SK-N-SH (cell line): ENCODE measurements around the gene AMDHD1.

Experiments used
- CTCF ChIP-seq: fragments of 200-600 bp; sonication (generic); IDR thresholded peaks from 2 replicates; pipeline ENCODE4 v1.6.1; 2017; ENCODE audit warnings: antibody characterized with exemption, mild to moderate bottlenecking, moderate library complexity
- EP300 ChIP-seq, 2 experiments: IDR thresholded peaks; 2 replicates each; pipeline versions ENCODE4 v1.4.0 to v1.6.1; 2012; ENCODE audit warnings: borderline replicate concordance in 1 of 2, low read depth in 1 of 2, low read length in 1 of 2
- EZH2phosphoT487 ChIP-seq: fragments of 200-600 bp; sonication (generic); IDR thresholded peaks from 2 replicates; pipeline ENCODE4 v1.6.1; 2017; ENCODE audit warnings: low read depth, mixed run types, mild to moderate bottlenecking, antibody characterized with exemption, moderate library complexity, borderline replicate concordance
- MEF2A ChIP-seq: IDR thresholded peaks from 2 replicates; pipeline ENCODE4 v1.4.0; 2012; ENCODE audit warnings: low read depth, borderline replicate concordance
- MXI1 ChIP-seq: IDR thresholded peaks from 2 replicates; pipeline ENCODE4 v1.6.1; 2012; ENCODE audit warnings: mild to moderate bottlenecking, low read depth, low read length, improper control_type of control experiment
- NFIC ChIP-seq: IDR thresholded peaks from 2 replicates; pipeline ENCODE4 v1.4.0; 2012; ENCODE audit warnings: borderline replicate concordance
- PBX3 ChIP-seq: IDR thresholded peaks from 2 replicates; pipeline ENCODE4; 2012
- POLR2AphosphoS5 ChIP-seq: IDR thresholded peaks from 2 replicates; pipeline ENCODE4 v1.6.1; 2012; ENCODE audit warnings: low read depth, low read length
- RAD21 ChIP-seq: IDR thresholded peaks from 2 replicates; pipeline ENCODE4 v1.6.1; 2012; ENCODE audit warnings: mild to moderate bottlenecking, low read length
- RCOR1 ChIP-seq: fragments of 150-350 bp; IDR thresholded peaks from 2 replicates; pipeline ENCODE4 v1.6.1; 2017; ENCODE audit warnings: antibody characterized with exemption, low read length
- RFX5 ChIP-seq: IDR thresholded peaks from 2 replicates; pipeline ENCODE4 v1.6.1; 2012; ENCODE audit warnings: mild to moderate bottlenecking, improper control_type of control experiment, low read length
- USF2 ChIP-seq: fragments of 150-350 bp; IDR thresholded peaks from 2 replicates; pipeline ENCODE4 v1.6.1; 2017; ENCODE audit warnings: antibody characterized with exemption, low read length, low read depth, borderline replicate concordance
- YY1 ChIP-seq: IDR thresholded peaks from 2 replicates; pipeline ENCODE4 v1.4.0; 2012; ENCODE audit warnings: low read depth, mild to moderate bottlenecking

GRCh38 chr12:95996034-95996658 lies 53.0 kb downstream of the AMDHD1 start, which contains the start of gene HAL:
- TF ChIP-seq POLR2AphosphoS5 (no peak), RAD21 (no peak), CTCF (no peak), MXI1 (no peak), NFIC (no peak), RFX5 (no peak), USF2 (no peak), YY1 (no peak), PBX3 (no peak), EZH2phosphoT487 (no peak), EP300 (IDR thresholded peaks at IDR 0.05; ENCODE audit: borderline replicate concordance in 1 of 2, low read depth in 1 of 2, low read length in 1 of 2) (no peak), MEF2A (no peak), RCOR1 (no peak)
